Ramos (cell line): ENCODE results near the gene DENND2A.
"Not testable (repeated sequence)": the region's sequence is repeated elsewhere in the genome, so short reads cannot be mapped to it uniquely, and the experiment has no call there.

Experiments
- in situ Hi-C: fragments of 300-500 bp; cut with MboI; formaldehyde crosslinking; loops from one replicate; pipeline ENCODE4 v1.14.3; 2022; ENCODE audit warnings: low sequenced_read_pairs; ENCODE audit not compliant: unreplicated experiment

Gene DENND2A

DNA sequence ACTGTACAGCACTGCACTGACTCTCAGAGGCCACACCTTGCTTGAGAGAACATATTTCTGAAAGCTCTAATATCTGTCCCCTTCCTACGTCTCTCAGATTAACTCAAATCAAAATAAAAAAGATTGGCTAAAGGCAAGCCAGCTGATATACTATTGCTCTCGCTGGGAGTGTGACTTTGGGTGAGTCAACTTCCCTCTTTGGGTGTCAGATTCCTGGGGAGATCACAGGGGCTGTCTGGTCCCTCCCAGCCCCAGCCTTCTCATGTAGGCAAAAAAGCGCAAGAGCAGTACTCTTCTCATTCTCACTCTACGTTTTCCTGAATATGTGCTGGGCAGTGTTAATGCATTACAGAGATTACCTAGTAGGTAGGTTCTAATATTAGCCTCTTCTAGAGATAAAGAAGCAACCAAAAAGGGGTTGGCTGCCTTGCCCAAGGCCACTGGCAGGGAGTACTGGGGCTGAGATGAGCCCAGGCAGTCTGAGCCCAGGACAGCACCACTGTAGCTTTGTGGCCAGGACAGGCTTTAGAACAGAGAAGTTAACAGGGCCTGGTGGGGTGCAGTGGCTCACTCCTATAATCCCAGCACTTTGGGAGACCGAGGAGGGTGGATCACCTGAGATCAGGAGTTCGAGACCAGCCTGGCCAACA, 9.1 kb upstream of the DENND2A start:
- in situ Hi-C loops: no loop called here

DNA sequence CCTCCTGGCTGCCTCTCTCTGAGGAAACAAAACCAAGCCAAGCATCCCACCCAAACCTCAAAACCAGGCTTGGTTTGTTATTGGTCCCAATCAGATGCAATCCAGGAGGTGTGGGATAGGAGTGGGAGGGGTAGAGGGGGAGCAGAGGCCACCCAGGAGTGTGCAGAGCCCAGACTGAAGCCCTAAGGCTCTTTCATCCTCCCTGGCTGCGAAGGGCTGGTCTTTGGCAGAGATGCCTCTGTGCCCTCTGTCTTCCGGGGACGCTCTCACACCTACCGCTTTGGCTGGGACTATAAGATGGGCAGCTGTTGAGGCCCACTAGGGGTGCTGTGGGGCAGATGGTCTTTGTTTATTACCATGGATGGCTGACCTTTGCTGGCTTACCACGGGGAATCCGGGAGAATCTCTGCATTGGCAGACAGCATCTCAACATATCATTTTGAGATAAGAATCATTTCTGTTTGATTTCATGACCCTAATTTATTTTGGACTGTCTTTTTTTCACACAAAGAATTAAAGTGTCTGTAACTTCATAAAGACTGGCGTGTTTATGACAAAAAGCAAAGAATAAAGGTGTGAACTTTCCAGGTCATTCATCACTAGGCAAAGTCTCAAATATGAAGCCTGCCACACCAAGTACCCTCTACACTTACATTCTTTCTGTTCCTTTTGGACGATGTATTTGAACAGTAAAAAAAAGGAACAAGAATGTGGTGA, 6.5 kb upstream of the DENND2A start:
- in situ Hi-C loops: no loop called here

DNA sequence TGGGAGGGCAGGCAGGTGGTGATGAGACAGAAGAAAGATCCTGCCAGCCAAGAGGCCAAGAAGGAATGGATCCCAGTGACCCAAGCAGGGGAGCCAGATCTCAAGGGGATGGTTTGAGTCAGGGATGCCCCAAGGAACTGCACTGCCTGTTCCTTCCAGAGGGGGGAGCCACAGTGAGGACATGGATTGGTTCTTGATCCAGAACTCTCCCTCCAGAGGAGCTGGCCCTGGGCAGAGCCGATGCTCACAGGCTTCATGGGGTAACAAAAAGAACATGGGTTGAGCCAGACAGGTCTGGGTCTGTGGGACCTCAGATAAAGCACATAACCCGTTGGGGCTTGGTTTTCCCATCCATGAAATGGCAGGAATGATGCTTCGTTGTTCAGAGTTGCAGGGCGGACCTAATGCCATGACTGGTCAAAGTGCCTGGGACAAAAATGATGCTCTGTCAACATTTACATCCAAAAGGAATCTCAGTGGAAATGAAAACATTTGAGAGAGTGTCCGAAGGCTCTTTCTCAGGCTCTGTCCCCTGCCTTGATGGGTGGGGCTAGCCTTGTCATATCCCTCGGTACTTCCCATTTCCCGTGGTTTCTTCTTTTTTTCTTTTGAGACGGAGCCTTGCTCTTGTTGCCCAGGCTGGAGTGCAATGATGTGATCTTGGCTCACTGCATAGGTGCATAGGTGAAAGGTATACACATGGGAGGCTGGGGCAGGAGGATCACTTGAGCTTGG, 4.7 kb upstream of the DENND2A start:
- in situ Hi-C loops: no loop called here

DNA sequence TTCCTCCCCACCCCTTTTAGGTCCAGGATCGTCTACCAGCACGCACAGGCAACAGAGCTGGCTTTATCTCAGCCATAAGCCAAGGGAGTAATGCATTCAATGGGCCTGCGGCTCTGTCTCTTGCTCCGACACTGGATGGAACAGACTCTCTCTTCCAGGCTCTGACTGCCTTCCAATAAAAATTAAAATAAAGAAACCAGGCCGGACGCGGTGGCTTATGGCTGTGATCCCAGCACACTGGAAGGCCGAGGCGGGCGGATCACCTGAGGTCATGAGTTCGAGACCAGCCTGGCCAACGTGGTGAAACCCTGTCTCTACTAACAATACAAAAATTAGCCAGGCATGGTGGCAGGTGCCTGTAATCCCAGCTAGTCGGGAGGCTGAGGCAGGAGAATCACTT, 4.1 kb upstream of the DENND2A start:
- in situ Hi-C loops: not testable (repeated sequence)

DNA sequence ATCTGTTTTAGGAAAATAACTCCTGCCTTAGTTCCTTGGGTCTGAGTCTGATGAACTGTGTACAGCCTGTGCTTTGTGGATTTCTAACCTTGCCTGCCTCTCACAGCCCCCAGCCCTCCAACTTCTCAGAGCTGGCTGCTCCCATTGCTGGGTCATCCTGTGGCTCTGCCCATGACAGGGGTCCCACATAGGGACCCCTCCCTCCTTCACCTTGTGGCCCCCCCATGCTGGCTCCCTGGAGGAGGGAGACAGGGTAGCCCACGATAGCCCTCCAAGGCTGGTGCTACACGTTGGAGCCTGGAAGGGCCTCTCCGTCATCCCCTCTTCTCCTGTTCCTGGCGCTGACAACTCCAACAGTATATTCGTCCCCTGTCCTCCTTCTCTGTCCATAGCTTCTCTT, 2.8 kb upstream of the DENND2A start:
- in situ Hi-C loops: no loop called here

DNA sequence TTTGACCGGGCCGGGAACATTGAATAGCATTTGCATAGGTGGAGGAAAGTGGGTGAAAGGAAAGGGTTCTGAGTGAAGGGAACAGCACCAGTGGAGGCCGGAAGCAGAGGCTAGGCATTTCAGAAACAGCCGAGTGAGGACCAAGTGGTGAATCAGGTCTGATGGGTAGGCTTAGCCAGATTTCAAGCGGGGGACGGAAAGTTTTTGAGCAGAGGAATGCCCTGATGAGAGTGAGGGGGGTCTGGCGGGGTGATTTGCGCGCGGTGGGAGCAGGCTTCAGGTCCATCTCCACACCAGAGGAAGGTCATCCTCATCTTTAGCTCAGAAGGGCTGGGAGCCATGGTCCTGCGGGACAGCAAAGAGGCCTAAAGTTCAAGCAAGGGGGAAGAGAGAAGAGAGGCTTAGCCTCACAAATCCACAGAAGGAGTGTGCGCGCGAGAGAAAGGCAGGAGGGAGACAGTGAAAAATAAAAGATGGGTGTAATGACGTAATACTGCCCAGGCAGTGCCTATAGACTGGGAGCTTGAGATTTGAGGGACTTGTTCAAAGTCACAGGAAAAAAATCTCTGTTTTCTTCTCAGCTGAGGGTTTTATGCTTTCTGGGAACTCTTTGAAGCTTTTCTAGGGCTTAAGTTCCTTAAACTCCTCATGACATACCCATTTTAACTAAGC, 1.0 kb upstream of the DENND2A start:
- in situ Hi-C loops: no loop called here

DNA sequence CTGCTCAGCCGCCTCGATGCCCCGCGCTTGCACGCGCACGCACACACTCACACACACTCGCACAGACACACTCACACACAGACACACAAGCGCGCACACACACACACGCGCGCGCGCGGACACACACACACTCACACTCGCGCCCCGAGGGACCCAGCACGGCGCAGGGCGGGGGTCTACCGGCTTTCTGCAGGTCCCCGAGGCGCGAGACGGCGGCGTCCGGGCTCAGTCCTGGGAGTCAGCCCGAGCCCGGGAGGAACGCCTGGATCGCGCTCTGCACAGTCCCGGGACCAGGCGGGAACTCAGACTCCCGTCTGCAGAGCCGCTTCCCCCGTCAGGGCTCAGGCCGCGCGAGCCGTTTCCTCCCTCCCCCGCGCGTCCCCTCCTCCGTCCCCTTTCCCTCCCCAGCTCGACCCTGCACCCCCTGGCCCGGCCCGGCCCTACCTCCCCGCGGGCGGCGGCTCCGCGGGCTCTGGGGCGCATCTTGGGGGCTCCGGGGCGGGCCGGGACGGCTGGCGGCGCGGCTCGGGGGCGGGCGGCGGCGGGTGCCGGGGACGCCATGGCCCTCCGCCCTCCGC, 464 bp downstream of the DENND2A start:
- in situ Hi-C loops: no loop called here

DNA sequence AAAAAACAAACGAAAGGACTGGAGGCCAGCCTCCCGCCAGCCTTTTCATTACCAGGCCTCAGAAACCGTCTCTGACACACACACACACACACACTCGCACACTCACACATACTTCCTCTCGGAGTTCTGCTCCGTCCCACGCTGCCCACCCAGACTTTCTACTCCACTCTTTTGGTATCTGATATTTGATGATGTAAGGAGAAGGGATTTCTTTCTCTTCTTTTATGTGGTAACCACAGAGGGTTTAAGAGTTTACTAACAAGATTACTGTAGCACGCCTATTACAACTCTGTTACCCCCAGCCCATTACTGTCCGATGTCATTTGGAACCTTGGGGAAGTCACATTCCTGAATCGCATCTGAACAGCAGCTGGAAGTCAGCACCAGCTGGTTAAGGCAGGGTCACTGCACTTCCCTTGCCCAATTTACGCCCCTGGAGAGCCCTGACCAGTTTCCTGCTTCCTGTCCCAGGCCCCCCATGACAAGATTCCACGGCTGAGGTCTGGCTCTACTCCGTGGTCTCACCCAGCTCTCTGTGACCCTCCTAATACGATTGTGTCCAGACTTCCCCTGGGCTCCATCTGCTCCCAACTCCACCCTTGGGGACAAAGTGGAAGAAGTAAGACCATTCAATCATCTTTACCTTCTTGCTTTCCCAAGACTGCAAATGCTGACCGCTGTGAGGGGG, 1.1 kb downstream of the DENND2A start:
- in situ Hi-C loops: no loop called here

DNA sequence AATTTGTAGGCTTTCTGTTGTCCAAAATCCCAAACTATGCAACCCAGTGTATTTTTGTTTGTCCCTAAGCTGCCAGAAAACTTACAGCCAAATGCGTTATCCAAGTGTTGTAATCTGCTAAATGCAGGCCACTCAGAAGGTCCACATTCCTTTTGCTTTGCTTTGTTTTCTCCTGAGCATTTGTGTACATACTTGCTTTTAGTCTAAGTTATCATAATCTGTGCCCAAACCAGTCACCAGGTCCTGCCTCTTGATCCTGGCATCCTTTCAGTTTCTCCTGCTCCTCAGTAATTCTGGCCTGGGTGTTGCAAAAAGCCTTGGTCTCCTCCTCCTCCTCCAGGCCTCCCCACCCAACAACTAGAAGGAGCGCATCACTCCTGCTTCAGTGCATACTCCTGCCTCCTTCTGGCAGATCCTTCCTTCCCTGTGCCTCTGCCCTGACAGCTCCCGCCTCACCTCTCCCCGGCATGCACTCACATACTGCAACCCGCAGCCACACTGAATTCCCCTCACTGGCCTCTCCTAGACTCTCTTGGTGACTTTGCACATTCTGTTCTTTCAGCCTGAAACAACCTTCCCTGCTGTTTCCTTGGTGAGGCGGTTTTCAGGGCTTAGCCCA, 2.3 kb downstream of the DENND2A start:
- in situ Hi-C loops: no loop called here

DNA sequence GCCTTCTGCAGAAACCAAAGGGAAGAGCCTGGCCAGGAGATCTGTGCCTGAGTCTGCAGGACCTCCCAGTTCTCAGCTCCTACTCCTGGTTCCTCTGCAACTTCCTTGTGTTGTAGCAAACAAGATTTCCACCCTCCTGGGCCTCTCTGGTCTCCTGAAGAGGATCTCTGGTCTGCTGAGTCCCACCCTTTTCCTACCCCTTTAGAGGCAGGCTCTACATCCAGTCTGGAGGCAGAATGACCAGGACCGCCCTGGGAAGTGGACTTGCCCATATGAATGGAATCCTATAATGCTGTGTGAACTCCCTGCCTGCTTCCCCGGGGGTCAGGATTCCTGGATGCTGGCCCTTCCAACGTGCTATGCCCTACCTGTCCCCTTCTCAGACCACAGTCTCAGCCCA, 3.2 kb downstream of the DENND2A start:
- in situ Hi-C loops: no loop called here

DNA sequence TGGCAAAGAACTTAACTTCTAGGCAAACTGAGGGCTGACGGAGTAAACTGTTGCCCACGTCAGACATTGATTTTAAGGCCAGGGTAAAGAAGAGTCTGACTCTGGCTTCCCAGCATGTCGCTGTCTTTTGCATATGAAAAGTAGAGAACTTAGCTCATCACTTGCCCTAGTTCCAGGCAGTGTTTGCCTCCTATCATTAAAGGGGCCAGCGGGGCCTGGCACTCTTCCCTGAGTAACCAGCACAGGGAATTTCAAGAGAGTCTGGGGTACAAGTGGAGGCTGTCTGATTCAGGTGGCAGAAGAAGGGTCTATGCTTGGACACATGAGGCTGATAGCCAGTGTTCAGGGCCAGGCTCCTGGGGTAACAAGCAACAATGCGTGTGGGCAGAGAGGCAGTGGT, 4.8 kb downstream of the DENND2A start:
- in situ Hi-C loops: no loop called here

DNA sequence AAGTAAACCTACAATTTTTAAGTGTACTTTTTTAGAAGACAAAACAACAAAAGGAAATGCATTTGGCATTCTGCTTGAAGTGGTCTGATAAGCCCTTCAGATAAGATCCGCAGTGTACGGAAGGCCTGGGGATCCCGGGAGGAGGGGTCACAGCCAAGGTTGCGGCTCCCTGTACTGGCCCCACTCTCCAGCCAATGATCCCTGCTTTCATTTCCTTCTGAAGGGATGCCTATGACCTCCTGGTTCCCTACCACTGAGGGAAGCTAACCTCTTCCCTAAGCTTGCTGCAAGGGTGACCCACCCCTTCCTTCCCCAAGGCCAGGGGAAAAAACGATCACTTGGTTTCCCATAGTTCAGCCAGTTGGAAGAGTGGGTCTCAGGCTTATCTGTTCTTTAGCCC, 5.3 kb downstream of the DENND2A start:
- in situ Hi-C loops: no loop called here

DNA sequence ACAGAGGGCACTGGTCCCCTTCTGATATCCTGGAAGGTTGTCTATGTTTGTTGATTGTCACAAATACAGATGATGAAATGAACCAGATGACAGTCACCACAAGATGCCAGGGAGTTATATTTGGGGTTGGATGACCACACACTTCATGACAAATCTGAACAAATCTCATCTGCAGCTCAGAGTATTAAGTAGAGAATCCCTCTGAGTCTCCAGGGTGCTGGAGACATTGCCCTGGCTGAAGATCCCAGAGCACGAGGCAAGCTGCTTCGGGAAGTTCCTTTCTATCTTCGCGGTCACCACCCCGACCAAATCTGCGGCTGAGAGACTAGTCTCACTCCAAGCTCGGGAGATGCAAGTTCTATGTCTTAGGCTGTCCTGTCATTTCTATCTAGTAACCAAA, 9.0 kb downstream of the DENND2A start:
- in situ Hi-C loops: no loop called here

DNA sequence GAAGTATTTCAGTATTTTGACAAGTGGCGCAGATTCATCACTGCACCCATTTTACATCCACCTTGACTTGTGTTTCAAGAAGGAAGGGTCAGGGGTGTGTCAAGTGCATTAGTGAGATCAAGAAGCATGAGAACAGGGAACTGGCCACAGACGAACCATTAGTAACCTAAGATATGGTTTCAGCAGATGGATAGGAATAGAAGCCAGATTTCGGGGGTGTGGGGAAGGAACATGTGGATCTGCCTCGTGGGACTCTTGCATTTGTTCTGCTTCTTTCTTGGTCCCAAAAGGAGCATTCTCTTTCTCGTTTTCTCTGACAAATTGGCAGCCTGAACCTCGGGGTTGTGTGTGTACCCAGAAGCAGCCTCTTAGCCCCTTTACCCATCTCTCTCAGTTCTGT, 9.6 kb downstream of the DENND2A start:
- in situ Hi-C loops: no loop called here

DNA sequence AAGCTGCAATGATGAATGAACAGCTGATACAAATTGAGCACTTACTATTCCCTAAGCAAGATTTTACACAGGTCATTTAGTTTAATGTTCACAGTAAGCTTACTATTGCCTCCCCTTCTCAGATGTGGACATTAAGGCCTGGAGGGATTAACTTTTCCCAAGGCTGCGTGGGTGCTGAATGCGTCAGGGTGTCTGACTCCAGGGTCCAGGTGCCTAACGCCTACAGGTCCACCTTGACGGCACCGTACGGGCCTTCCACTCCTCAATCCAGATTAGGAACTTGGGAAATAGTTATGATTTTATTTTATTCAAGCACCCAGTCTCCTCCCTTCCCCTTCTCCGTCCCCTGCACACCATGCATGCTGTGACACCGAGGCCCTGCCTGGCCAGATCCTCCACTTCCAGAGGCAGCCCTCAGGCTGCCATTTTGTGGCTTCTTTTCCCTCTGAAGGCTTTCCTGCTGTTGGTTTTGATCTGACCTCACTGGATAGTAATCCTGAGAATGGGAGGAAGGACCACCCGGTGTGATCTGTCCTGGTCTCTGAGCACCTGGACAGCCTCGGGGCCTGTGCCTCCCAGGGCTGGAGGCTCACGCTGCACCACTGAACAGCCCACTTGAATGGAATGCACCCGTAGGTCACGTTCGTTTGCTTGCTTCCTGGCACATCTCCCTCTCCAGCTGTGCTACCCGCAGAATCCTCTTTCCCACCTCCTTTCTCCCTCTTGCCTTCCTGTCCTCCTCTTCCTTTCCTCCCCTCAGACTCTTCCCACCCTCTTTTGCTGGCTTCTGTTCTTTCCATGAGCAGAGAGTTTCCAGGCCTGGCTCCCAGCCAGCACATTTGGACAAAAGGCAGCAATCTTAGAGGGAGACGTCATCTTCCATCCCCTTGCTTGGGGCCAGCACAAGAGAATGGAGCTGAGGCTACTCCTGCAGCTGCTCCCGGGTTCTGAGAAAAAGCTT, 14.4 kb downstream of the DENND2A start:
- in situ Hi-C loops: no loop called here

DNA sequence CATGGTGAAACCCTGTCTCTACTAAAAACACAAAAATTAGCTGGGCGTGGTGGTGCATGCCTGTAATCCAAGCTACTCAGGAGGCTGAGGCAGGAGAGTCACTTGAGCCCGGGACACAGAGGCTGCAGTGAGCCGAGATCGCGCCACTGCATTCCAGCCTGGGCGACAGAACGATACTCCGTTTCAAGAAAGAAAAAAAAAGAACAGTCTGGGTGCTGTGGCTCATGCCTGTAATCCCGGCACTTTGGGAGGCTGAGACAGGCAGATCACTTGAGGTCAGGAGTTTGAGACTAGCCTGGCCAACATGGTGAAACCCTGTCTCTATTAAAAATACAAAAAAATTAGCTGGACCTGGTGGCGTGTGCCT, 15.4 kb downstream of the DENND2A start:
- in situ Hi-C loops: not testable (repeated sequence)

DNA sequence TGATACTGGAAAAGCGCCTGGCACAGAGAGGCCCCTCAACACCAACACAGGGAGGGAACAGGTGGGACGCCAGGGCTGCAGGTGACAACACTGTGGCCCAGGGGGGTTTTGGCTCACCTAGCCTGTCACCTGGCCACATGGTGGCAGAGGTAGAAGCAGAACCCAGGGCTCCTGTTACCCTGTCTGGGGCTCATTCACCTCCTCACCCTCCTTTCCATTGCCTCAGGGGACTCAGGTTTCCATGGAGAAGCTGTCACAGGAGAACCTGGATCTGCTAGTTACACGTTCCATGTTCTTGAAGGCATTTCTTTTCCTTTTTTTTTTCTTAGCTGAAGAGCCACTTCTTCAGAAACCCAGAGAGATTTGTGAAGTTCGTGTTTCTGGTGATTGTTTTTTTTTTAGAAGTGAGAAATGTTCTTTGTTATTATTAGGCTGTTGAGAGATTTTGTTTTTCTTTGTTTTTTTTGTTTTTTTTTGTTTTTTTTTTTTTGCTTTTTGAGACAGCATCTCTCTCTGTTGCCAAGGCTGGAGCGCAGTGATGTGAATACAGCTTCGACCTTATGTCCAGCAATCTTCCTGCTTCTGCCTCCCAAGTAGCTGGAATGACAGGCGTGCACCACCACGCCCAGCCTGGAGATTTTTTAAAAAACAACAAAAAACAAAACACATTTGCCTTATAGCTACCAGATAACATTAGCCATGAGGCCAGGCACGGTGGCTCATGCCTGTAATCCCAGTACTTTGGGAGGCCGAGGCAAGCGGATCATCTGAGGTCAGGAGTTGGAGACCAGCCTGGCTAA, 16.0 kb downstream of the DENND2A start:
- in situ Hi-C loops: no loop called here

DNA sequence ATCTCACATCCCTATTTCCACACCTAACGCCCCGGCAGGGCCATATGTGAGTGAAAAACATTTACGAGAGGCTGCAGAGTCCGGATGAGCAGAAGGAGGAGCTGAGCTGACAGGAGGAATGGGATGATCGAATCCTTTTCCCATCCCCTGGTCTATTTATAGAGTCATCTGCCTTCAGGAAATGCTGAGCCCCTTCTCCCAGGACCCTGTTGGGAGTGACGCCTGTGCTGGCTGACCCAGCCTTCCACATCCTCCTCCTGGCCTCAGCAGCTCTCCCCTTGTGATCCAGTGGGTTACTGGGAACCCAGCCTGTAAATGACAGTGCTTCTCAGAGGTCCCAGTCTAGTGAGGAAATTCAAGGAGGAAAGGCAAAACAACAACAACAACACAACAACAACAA, 16.6 kb downstream of the DENND2A start:
- in situ Hi-C loops: no loop called here
